Loucy (cell line): ENCODE measurements around the gene IHH.

Source experiments
- H2AFZ ChIP-seq: fragments of 200-600 bp; sonication (generic); 2 replicates; pipeline ENCODE4 v1.6.0; 2016; ENCODE audit warnings: antibody characterized with exemption, mild to moderate bottlenecking, low read length, moderate library complexity
- H3F3A ChIP-seq: fragments of 200-600 bp; 2 replicates; pipeline ENCODE4 v1.6.0; 2016; ENCODE audit warnings: antibody characterized with exemption, low read depth, mild to moderate bottlenecking
- H3K27me3 ChIP-seq: fragments of 200-600 bp; sonication (generic); 2 replicates; pipeline ENCODE4 v1.6.1; 2014; ENCODE audit warnings: low read length, mild to moderate bottlenecking; ENCODE audit not compliant: insufficient read depth, poor library complexity, severe bottlenecking
- H3K36me3 ChIP-seq: fragments of 200-600 bp; sonication (generic); 2 replicates; pipeline ENCODE4 v1.6.1; 2016; ENCODE audit warnings: low read length; ENCODE audit not compliant: insufficient read depth
- H3K4me1 ChIP-seq: fragments of 200-600 bp; sonication (generic); 2 replicates; pipeline ENCODE4 v1.5.1; 2014; ENCODE audit warnings: low read length, mild to moderate bottlenecking; ENCODE audit not compliant: insufficient read depth, poor library complexity, severe bottlenecking
- H3K4me2 ChIP-seq: fragments of 200-600 bp; sonication (generic); 2 replicates; pipeline ENCODE4 v1.6.0; 2014; ENCODE audit warnings: antibody characterized with exemption, low read length, low read depth, mild to moderate bottlenecking; ENCODE audit not compliant: poor library complexity, severe bottlenecking
- H3K4me3 ChIP-seq: fragments of 200-600 bp; sonication (generic); 2 replicates; pipeline ENCODE4 v1.5.1; 2014; ENCODE audit warnings: low read length, mild to moderate bottlenecking, mixed read lengths; ENCODE audit not compliant: poor library complexity, severe bottlenecking
- H3K79me2 ChIP-seq: fragments of 200-600 bp; sonication (generic); 2 replicates; pipeline ENCODE4 v1.6.1; 2014; ENCODE audit warnings: low read length; ENCODE audit not compliant: insufficient read depth
- H3K9ac ChIP-seq: fragments of 200-600 bp; sonication (generic); 2 replicates; pipeline ENCODE4 v1.6.0; 2014; ENCODE audit warnings: mild to moderate bottlenecking, low read depth, low read length, moderate library complexity; ENCODE audit not compliant: poor library complexity, severe bottlenecking
- H3K9me2 ChIP-seq: fragments of 200-600 bp; sonication (generic); replicated peaks from 2 replicates; pipeline ENCODE4 v1.6.1; 2016; ENCODE audit warnings: low read depth, low read length, mixed read lengths
- H3K9me3 ChIP-seq: fragments of 200-600 bp; sonication (generic); 2 replicates; pipeline ENCODE4 v1.6.1; 2014; ENCODE audit warnings: mild to moderate bottlenecking, antibody characterized with exemption, low read length, low read depth; ENCODE audit not compliant: insufficient read depth
- H4K20me1 ChIP-seq: fragments of 200-600 bp; sonication (generic); 2 replicates; pipeline ENCODE4 v1.6.0; 2014; ENCODE audit warnings: antibody characterized with exemption, low read length, mild to moderate bottlenecking; ENCODE audit not compliant: insufficient read depth, poor library complexity, severe bottlenecking
- EZH2phosphoT487 ChIP-seq: fragments of 200-600 bp; IDR thresholded peaks from 2 replicates; pipeline ENCODE4 v1.6.1; 2018; ENCODE audit warnings: antibody characterized with exemption, mild to moderate bottlenecking, moderate library complexity, borderline replicate concordance
- TF ChIP-seq, protein P1 (sequence below): fragments of 200-600 bp; sonication (generic); conservative IDR thresholded peaks from 2 replicates; pipeline ENCODE4 v1.5.1; 2014; ENCODE audit warnings: mild to moderate bottlenecking, antibody characterized with exemption, low read length

IHH gene

DNA sequence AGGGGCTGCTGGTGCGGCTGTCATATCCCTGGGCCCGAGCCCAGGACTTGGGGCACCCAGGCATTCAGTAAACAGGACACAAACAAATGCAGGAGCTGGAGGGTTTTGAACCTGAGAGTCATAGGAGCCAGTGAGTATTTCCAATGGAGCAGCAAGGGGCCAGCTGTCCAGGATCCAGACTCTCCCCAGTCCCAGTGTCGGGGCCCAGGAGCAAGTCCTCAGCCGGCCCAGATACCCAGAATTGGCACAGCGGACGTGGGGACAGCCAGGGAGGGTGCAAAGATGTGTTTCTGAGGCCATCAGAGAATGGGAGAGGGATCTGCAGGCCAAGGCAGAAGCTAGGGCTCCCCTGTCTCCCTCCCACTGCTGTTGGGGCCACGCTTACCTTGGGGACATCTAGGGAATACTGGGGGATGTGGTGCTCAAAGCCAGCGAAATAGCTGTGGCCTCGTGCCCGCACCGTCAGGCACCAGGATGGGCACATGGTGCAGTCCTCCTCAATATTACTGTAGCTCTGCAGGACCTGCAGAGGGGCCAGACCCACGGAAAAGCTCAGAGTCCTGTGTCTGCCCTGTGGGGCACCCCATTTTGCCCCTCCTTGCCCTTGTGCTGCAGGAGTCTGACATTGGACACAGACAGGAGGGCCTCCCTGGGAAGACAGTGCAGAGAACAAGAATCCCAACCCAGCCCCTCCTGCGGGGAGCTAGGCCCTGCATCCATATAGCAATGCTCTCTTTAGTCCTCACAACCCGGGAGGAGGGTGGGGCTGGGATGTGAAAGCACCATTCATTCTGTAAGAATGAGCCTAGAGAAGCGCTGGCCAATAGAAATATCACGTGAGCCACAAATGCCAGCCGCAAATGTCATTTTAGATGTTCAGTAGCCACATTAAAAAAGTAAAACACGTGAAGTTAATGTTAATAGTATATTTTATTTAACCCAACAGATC lies 34.8 kb downstream of the IHH start:
- Histone ChIP-seq H3K27me3 (no peaks in the 10 kb centered on the region), H3K4me2 (no peak overlapping the region), H3K4me1 (no peaks in the 10 kb centered on the region), H3K9me3 (no peaks in the 10 kb centered on the region), H3K9me2 (no peaks in the 10 kb centered on the region), H3F3A (no peaks in the 10 kb centered on the region), H2AFZ (no peak overlapping the region), H3K4me3 (no peak overlapping the region), H3K36me3 (no peaks in the 10 kb centered on the region), H4K20me1 (no peaks in the 10 kb centered on the region), H3K9ac (no peak overlapping the region), H3K79me2 (no peaks in the 10 kb centered on the region)
- TF ChIP-seq, protein P1, sequence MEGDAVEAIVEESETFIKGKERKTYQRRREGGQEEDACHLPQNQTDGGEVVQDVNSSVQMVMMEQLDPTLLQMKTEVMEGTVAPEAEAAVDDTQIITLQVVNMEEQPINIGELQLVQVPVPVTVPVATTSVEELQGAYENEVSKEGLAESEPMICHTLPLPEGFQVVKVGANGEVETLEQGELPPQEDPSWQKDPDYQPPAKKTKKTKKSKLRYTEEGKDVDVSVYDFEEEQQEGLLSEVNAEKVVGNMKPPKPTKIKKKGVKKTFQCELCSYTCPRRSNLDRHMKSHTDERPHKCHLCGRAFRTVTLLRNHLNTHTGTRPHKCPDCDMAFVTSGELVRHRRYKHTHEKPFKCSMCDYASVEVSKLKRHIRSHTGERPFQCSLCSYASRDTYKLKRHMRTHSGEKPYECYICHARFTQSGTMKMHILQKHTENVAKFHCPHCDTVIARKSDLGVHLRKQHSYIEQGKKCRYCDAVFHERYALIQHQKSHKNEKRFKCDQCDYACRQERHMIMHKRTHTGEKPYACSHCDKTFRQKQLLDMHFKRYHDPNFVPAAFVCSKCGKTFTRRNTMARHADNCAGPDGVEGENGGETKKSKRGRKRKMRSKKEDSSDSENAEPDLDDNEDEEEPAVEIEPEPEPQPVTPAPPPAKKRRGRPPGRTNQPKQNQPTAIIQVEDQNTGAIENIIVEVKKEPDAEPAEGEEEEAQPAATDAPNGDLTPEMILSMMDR = no peak
- no peak for TF ChIP-seq EZH2phosphoT487

DNA sequence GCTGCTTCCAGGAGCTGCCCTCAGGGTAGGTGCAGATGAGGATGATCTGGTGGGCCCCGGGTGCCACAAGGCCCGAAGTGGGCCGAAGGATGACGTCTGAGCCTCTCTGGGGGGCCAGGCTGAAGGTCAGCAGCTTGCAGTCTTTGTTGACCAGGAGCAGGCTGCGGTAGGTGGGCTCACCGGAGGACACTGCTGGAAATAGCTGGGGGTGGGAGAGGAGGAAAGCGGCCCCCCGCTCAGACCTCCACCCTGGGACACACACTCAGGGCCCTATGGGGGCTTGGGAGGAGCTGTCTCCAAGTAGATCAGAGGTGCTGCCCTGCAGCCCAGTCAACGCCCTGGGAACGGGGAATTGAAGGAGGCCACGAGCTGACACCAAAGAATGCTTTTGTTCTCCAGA lies 36.7 kb downstream of the IHH start:
- Histone ChIP-seq H3F3A (no peaks in the 10 kb centered on the region), H3K9me3 (no peaks in the 10 kb centered on the region), H2AFZ (no peak overlapping the region), H3K27me3 (no peaks in the 10 kb centered on the region), H3K36me3 (no peaks in the 10 kb centered on the region), H3K4me3 (no peak overlapping the region), H3K79me2 (no peaks in the 10 kb centered on the region), H4K20me1 (no peaks in the 10 kb centered on the region), H3K4me1 (no peaks in the 10 kb centered on the region), H3K4me2 (no peak overlapping the region), H3K9me2 (no peaks in the 10 kb centered on the region), H3K9ac (no peak overlapping the region)
- TF ChIP-seq EZH2phosphoT487 = no peak
- TF ChIP-seq, protein P1 = no peak

GRCh38 chr2:219023045-219023605 lies 37.6 kb downstream of the IHH start:
- no peak overlapping the region for H3K4me3 ChIP-seq
- no peak for TF ChIP-seq EZH2phosphoT487
- TF ChIP-seq, protein P1 = no peak

More at GRCh38 chr2:219023045-219023605, 37.6 kb downstream of the IHH start:
- no peaks in the 10 kb centered on the region for H3K4me1 ChIP-seq
- H3K4me2 ChIP-seq = no peak overlapping the region
- H3K9ac ChIP-seq = no peak overlapping the region
- no peaks in the 10 kb centered on the region for H4K20me1 ChIP-seq
- H3K79me2 ChIP-seq = no peaks in the 10 kb centered on the region
- no peaks in the 10 kb centered on the region for H3K9me2 ChIP-seq
- H3F3A ChIP-seq = no peaks in the 10 kb centered on the region
- no peaks in the 10 kb centered on the region for H3K9me3 ChIP-seq
- no peaks in the 10 kb centered on the region for H3K27me3 ChIP-seq
- no peaks in the 10 kb centered on the region for H3K36me3 ChIP-seq
- H2AFZ ChIP-seq = no peak overlapping the region
